GM12872 (cell line): Measurements from ENCODE around the gene FOXO6.

ENCODE experiments used
- TF ChIP-seq, protein P1 (sequence below): IDR thresholded peaks from 3 replicates; pipeline ENCODE4 v1.5.1; 2011; ENCODE audit warnings: low read depth, mild to moderate bottlenecking, low read length, moderate library complexity; ENCODE audit not compliant: insufficient read depth

The FOXO6 gene

DNA sequence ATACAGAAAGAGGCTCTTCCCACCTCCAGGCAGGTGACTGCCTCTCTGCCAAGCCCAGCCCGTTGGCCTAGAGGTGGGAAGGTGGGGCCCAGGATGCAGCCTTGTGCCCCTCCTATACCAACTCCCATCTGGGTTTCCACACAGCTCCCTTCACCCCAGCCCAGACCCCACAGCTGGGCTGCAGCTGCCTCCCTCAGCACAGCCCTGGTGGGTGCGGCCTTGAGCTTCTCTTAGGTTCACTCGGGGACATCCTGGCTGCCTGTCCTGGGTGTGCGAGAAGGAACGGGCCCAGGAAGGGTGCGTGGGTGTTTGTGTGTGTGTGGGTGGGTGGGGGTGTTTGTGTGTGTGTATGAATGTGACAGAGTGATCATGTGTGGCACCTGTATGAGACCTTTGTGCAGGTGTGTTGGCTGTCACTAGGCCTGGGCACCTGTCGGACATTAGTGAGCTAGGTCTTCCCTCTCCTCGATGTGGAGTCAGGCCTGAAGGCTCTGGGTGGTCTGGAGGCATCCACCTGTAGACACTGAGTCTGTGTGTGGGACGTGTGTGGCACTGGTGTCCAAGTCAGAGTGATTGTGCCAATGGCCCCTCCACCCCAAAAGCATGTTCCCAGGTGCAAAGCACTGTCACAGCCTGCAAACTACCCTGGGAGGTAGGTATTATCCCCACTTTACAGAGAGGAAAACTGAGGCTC is 30.7 kb downstream of the FOXO6 start:
- TF ChIP-seq, protein P1, sequence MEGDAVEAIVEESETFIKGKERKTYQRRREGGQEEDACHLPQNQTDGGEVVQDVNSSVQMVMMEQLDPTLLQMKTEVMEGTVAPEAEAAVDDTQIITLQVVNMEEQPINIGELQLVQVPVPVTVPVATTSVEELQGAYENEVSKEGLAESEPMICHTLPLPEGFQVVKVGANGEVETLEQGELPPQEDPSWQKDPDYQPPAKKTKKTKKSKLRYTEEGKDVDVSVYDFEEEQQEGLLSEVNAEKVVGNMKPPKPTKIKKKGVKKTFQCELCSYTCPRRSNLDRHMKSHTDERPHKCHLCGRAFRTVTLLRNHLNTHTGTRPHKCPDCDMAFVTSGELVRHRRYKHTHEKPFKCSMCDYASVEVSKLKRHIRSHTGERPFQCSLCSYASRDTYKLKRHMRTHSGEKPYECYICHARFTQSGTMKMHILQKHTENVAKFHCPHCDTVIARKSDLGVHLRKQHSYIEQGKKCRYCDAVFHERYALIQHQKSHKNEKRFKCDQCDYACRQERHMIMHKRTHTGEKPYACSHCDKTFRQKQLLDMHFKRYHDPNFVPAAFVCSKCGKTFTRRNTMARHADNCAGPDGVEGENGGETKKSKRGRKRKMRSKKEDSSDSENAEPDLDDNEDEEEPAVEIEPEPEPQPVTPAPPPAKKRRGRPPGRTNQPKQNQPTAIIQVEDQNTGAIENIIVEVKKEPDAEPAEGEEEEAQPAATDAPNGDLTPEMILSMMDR = no peak

- TF ChIP-seq, protein P1 = no peak
Observed at GRCh38 chr1:41392528-41392924, 31.3 kb downstream of the FOXO6 start.

- TF ChIP-seq, protein P1 = no peak
Observed at GRCh38 chr1:41393716-41394368, 32.6 kb downstream of the FOXO6 start.

- TF ChIP-seq, protein P1 = no peak
Observed at GRCh38 chr1:41394369-41394744, 33.1 kb downstream of the FOXO6 start.

DNA sequence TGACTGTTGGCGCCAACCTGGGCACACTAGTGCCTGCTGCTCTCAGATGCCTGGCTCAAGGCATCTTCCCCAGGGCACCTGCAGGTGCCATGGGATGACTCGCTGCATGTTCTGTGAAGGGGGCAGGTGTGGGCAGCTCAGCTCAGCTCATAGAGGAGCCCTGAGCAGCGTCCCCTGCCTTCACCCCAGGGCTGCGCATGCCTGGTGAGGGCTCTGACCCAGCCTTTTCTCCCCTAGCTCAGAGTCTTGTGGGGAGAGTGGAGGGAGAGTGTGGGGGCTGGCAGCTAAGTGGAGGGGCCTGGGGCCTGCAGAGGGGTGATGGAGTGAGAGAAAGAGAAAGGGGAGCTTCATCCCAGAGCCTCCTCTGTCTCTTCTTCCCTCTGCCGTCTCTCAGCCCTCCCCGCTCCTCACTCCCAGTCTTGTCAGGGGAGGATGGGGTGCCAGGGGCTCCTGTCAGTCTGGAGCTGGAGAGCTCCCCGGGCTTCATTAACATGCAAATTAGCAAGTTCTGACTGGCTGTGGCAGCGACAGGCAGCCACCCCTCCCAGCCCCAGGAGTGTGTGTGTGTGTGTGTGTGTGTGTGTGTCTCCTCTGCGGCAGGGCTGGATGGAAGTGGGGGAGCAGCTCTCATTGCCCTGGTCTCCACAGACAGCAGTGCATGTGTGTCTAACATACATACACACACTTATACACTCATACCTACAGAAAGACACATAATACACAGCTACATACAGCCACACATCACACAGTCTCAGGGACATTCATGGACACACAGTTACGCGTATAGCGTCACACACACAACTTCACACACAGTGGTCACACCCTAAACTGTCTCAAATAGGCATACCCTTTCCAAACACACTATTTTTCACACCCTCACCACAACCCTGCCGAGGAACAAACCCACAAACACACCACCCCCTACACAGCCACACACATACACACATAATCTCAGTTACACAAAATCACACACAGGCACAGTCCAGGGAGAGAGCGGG is 34.0 kb downstream of the FOXO6 start:
- TF ChIP-seq, protein P1 = no peak

- TF ChIP-seq, protein P1 = no peak
Observed at GRCh38 chr1:41396084-41396483, 34.9 kb downstream of the FOXO6 start.

DNA sequence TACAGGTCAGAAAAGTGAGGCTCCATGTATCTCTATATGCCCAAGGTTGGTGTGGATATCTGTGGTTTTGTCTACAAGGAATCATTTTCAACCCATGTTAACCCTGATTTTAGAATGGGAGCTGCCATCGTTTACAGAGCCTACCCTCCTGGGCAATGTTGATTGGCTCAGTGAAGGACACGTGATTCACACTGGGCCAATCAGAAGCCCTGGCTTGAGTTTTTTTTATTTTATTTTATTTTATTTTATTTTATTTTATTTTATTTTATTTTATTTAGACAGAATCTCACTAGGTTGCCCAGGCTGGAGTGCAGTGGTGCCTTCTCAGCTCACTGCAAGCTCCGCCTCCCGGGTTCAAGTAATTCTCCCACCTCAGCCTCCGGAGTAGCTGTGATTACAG is 35.8 kb downstream of the FOXO6 start:
- TF ChIP-seq, protein P1 = no peak
